A549 (cell line): ENCODE measurements around the gene SEC14L5. TPM values are rescaled to one million over a fixed set of nuclear protein-coding genes. Genes with fewer than 3 reads are reported as not detected.

Source experiments
- ATAC-seq, 2 experiments: fragments of 200-7000 bp in 1 of 2; fragments of >200 bp in 1 of 2; cut with Nextera tagmentation in 1 of 2; cut with Tn5 transposase in 1 of 2; 3 replicates each; pipeline versions ENCODE4 v1.8.0 to v1.9.1; 2018 to 2020; ENCODE audit warnings: mild to moderate bottlenecking in 1 of 2, moderate library complexity in 1 of 2
- CTCF ChIA-PET: fragments of 300-600 bp; sonication (Branson Sonifier 250); formaldehyde crosslinking; extraction: SDS; loops from one replicate; lab custom pipeline; 2021; ENCODE audit warnings: antibody characterized with exemption, inconsistent platforms; lab: Yijun Ruan, JAX
- POLR2A ChIA-PET: fragments of 350-600 bp; formaldehyde crosslinking; extraction: SDS; loops from one replicate; lab custom pipeline; 2021; ENCODE audit warnings: antibody characterized with exemption, inconsistent platforms; lab: Yijun Ruan, JAX
- DNase-seq, 2 experiments: peaks; one replicate each; pipeline versions ENCODE4 v3.0.0 to v3.0.0-alpha.2; 2011 to 2016; ENCODE audit warnings: low read depth in 1 of 2, low spot score in 1 of 2
- FAIRE-seq: peaks from 2 replicates; lab custom pipeline; 2011; peaks lifted over from hg19 to GRCh38; lab: Jason Lieb, UNC
- H3K27ac ChIP-seq, 2 experiments: fragments of >200 bp; sonication (Bioruptor Twin); formaldehyde crosslinking; 3 replicates each; pipeline ENCODE4 v1.5.1; 2016 to 2017
- H3K4me1 ChIP-seq: fragments of >200 bp; sonication (Bioruptor Twin); formaldehyde crosslinking; 3 replicates; pipeline ENCODE4 v1.6.1; 2016
- H3K4me2 ChIP-seq: fragments of >200 bp; sonication (Bioruptor Twin); formaldehyde crosslinking; 3 replicates; pipeline ENCODE4 v1.6.1; 2016
- H3K4me3 ChIP-seq: fragments of >200 bp; sonication (Bioruptor Twin); formaldehyde crosslinking; 3 replicates; pipeline ENCODE4 v1.5.1; 2016
- H3K9me3 ChIP-seq: fragments of >200 bp; sonication (Bioruptor Twin); formaldehyde crosslinking; 3 replicates; pipeline ENCODE4 v1.6.1; 2016
- ATOH8 ChIP-seq: fragments of 250-450 bp; sonication (Bioruptor Pico); IDR thresholded peaks from 2 replicates; pipeline ENCODE4 v1.5.0; 2020; ENCODE audit warnings: low read depth, mild to moderate bottlenecking, moderate library complexity
- CHD2 ChIP-seq: fragments of 150-350 bp; IDR thresholded peaks from 2 replicates; pipeline ENCODE4 v1.6.1; 2014; ENCODE audit warnings: low read length; ENCODE audit not compliant: partially characterized antibody
- CTCF ChIP-seq: fragments of >200 bp; sonication (Bioruptor Twin); formaldehyde crosslinking; IDR thresholded peaks from 3 replicates; pipeline ENCODE4 v1.5.1; 2016
- FOSB ChIP-seq: fragments of 250-450 bp; sonication (Bioruptor Pico); IDR thresholded peaks from 2 replicates; pipeline ENCODE4 v1.5.0; 2020; ENCODE audit warnings: mild to moderate bottlenecking, moderate library complexity
- FOSL2 ChIP-seq, 2 experiments: fragments of 450-650 bp in 1 of 2; fragments of >200 bp in 1 of 2; sonication (Bioruptor Twin) in 1 of 2; formaldehyde crosslinking; IDR thresholded peaks; 2 replicates each; pipeline versions ENCODE4 v1.5.0 to v1.6.1; 2016 to 2020; ENCODE audit warnings: mild to moderate bottlenecking in 1 of 2, moderate library complexity in 1 of 2
- FOXS1 ChIP-seq: fragments of 250-450 bp; sonication (Bioruptor Pico); IDR thresholded peaks from 2 replicates; pipeline ENCODE4 v1.5.0; 2020; ENCODE audit warnings: mild to moderate bottlenecking, moderate library complexity
- HES2 ChIP-seq: fragments of >200 bp; sonication (Bioruptor Twin); formaldehyde crosslinking; IDR thresholded peaks from 2 replicates; pipeline ENCODE4 v1.6.1; 2016
- HMGXB4 ChIP-seq: fragments of 250-450 bp; sonication (Bioruptor Pico); IDR thresholded peaks from 2 replicates; pipeline ENCODE4 v1.5.0; 2021; ENCODE audit warnings: mild to moderate bottlenecking, moderate library complexity, borderline replicate concordance
- JUN ChIP-seq, 2 experiments: fragments of >200 bp; sonication (Bioruptor Twin); formaldehyde crosslinking; IDR thresholded peaks; 2 replicates in 1 of 2; 3 replicates in 1 of 2; pipeline ENCODE4 v1.6.1; 2016 to 2017
- KDM5A ChIP-seq: fragments of 200-600 bp; sonication (generic); IDR thresholded peaks from 2 replicates; pipeline ENCODE4 v1.6.1; 2016; ENCODE audit warnings: antibody characterized with exemption, mild to moderate bottlenecking
- MYC ChIP-seq: IDR thresholded peaks from 2 replicates; pipeline ENCODE4 v1.6.1; 2012; ENCODE audit warnings: mild to moderate bottlenecking, inconsistent platforms, low read length, improper control_type of control experiment, borderline replicate concordance
- NPAS2 ChIP-seq: fragments of 250-450 bp; sonication (Bioruptor Pico); IDR thresholded peaks from 2 replicates; pipeline ENCODE4 v1.8.0; 2022; ENCODE audit warnings: mild to moderate bottlenecking, moderate library complexity, borderline replicate concordance
- RAD21 ChIP-seq, 2 experiments: fragments of >200 bp in 1 of 2; sonication (Bioruptor Twin) in 1 of 2; formaldehyde crosslinking in 1 of 2; IDR thresholded peaks in 1 of 2; conservative IDR thresholded peaks in 1 of 2; 2 replicates in 1 of 2; 3 replicates in 1 of 2; pipeline ENCODE4 v1.6.1; 2012 to 2018; ENCODE audit warnings: inconsistent platforms in 1 of 2
- RARB ChIP-seq: fragments of 250-450 bp; sonication (Bioruptor Pico); IDR thresholded peaks from 2 replicates; pipeline ENCODE4 v1.8.0; 2021; ENCODE audit warnings: mild to moderate bottlenecking, moderate library complexity
- RCOR1 ChIP-seq: fragments of 150-350 bp; IDR thresholded peaks from 2 replicates; pipeline ENCODE4 v1.6.1; 2014; ENCODE audit warnings: antibody characterized with exemption, low read length, low read depth
- RFX5 ChIP-seq: fragments of 450-650 bp; IDR thresholded peaks from 2 replicates; pipeline ENCODE4 v1.7.1; 2014; ENCODE audit warnings: antibody characterized with exemption, mild to moderate bottlenecking, moderate library complexity
- SREBF2 ChIP-seq: fragments of 450-650 bp; IDR thresholded peaks from 2 replicates; pipeline ENCODE4 v1.6.1; 2014; ENCODE audit warnings: mild to moderate bottlenecking, moderate library complexity
- ZFP36 ChIP-seq: fragments of 450-650 bp; IDR thresholded peaks from 2 replicates; pipeline ENCODE4 v1.6.1; 2014; ENCODE audit warnings: borderline replicate concordance; ENCODE audit not compliant: partially characterized antibody
- ZSCAN20 ChIP-seq: fragments of 250-450 bp; sonication (Bioruptor Pico); IDR thresholded peaks from 2 replicates; pipeline ENCODE4 v1.8.0; 2022; ENCODE audit warnings: mild to moderate bottlenecking, moderate library complexity
- WGBS: methylation state at CpG from one replicate; pipeline ENCODE4 v1.1.6; 2017; ENCODE audit errors: missing lambda C conversion rate; 5-methylcytosine and 5-hydroxymethylcytosine counted together
- polyA plus RNA-seq, 4 experiments: library from polyadenylated mRNA; depleted of rRNA in 3 of 4; stranded (reverse); fragments of >200 nt; fragmentation: RNase III in 1 of 4; extraction: RNeasy Plus Mini Kit Qiagen cat#74134 plus additional on column Dnase treatment in 1 of 4; gene quantifications; 2 replicates in 3 of 4; 3 replicates in 1 of 4; pipeline ENCODE4 v1.2.3, GENCODE V29; 2011 to 2017

Gene SEC14L5
- polyA plus RNA-seq, 2 of the 4 experiments (the other 2 are of a cell fraction) = 0.03 to 0.05 TPM

GRCh38 chr16:5024632-5025031 is 66.5 kb downstream of the SEC14L5 start (continued):
- TF ChIP-seq HMGXB4 (CRISPR knock-in tag) (no peak), JUN (IDR thresholded peaks at IDR 0.05) (no peak)
- TF ChIP-seq, all 56 proteins: peak for 3

GRCh38 chr16:5025171-5025632 is 67.1 kb downstream of the SEC14L5 start:
- H3K4me2 ChIP-seq = no peak overlapping the region
- peak; percentile 46 to 49 for DNase-seq
- CTCF ChIA-PET = interaction anchor here (0.7 to 3.1 kb wide), 10 partner anchors 9 to 235 kb away, joined by 3 to 12 read pairs (median 4); partner anchors contain the start of gene NAGPA
- H3K4me1 ChIP-seq = peaks cover 4% of the 10 kb centered on the region; the same call in 1 of the 3 replicates
- 36% methylated on average over 16 of the region's 17 CpGs for WGBS
- POLR2A ChIA-PET = no interaction called here
- H3K9me3 ChIP-seq = no peaks in the 10 kb centered on the region
- FAIRE-seq = no peak
- peak; percentile 64 to 86; a peak in 5 of 6 replicates for ATAC-seq
- H3K4me3 ChIP-seq = no peak overlapping the region
- H3K27ac ChIP-seq = no peak overlapping the region
- TF ChIP-seq CHD2 (no peak), FOSL2 (IDR thresholded peaks at IDR 0.05) (no peak), FOSL2 (CRISPR knock-in tag; IDR thresholded peaks at IDR 0.05) (no peak), RAD21 (conservative IDR thresholded peaks at IDR 0.05 in 1 of 2, IDR thresholded peaks at IDR 0.05 in 1 of 2) (peak in 1 of 2 experiments; percentile 31; a peak in 2 of 5 replicates), KDM5A (no peak), FOXS1 (CRISPR knock-in tag) (no peak), ZSCAN20 (no peak), FOSB (CRISPR knock-in tag) (no peak), RCOR1 (no peak), HES2 (no peak), CTCF (peak; percentile 19; the same call in 1 of the 3 replicates)
- TF ChIP-seq, all 56 proteins: peak for 2

GRCh38 chr16:5026664-5027063 is 68.5 kb downstream of the SEC14L5 start:
- Histone ChIP-seq H3K4me2 (no peak overlapping the region), H3K9me3 (no peaks in the 10 kb centered on the region), H3K4me1 (peaks cover 4% of the 10 kb centered on the region; the same call in 1 of the 3 replicates), H3K4me3 (no peak overlapping the region), H3K27ac (no peak overlapping the region)
- WGBS = 79% methylated on average over 8 of the region's 8 CpGs
- no peak for TF ChIP-seq ATOH8
- TF ChIP-seq SREBF2 = no peak
- no peak for TF ChIP-seq CTCF
- no peak for TF ChIP-seq ZFP36
- TF ChIP-seq MYC = no peak
- TF ChIP-seq HMGXB4 (CRISPR knock-in tag) = no peak
- TF ChIP-seq NPAS2 (CRISPR knock-in tag) = no peak
- TF ChIP-seq RARB (CRISPR knock-in tag) = no peak
- TF ChIP-seq RFX5 = no peak
- POLR2A ChIA-PET = no interaction called here
- ATAC-seq = no peak
- CTCF ChIA-PET = interaction anchor here (0.7 to 1.2 kb wide), 4 partner anchors 12 to 259 kb away, joined by 3 to 4 read pairs (median 4); no protein-coding TSS in a partner anchor
- FAIRE-seq = no peak
- no peak for DNase-seq
